ENCODE measurements around the gene RPS6KA2. TPM values are rescaled to one million over a fixed set of nuclear protein-coding genes. Genes with fewer than 3 reads are reported as not detected.
"Not testable (repeated sequence)": the region's sequence is repeated elsewhere in the genome, so short reads cannot be mapped to it uniquely, and the experiment has no call there.

RPS6KA2 gene
- total RNA-seq, 1 donor from 2014 or later, result 33.7 TPM

GRCh38 chr6:166584155-166584554 lies 42.9 kb downstream of the RPS6KA2 start:
- no peak for TF ChIP-seq CTCF (conservative IDR thresholded peaks at IDR 0.05)
- Mint-ChIP-seq H3K27ac (ENCODE audit: unreplicated experiment) (no peak overlapping the region), H3K9me3 (peaks cover 2% of the 10 kb centered on the region), H3K4me3 (no peak overlapping the region), H3K4me1 (peaks cover 13% of the 10 kb centered on the region), H3K36me3 (ENCODE audit: low read depth) (peaks cover 3% of the 10 kb centered on the region), H3K27me3 (ENCODE audit: low read depth) (no peaks in the 10 kb centered on the region)
- DNase-seq (ENCODE audit: low read depth, low spot score), result no peak

- no peak for DNase-seq (ENCODE audit: low read depth, low spot score)
- peaks cover 5% of the 10 kb centered on the region for H3K4me1 Mint-ChIP-seq
- no peaks in the 10 kb centered on the region for H3K27me3 Mint-ChIP-seq (ENCODE audit: low read depth)
- H3K27ac Mint-ChIP-seq (ENCODE audit: unreplicated experiment), result no peak overlapping the region
- no peak for TF ChIP-seq CTCF (conservative IDR thresholded peaks at IDR 0.05)
- peaks cover 2% of the 10 kb centered on the region for H3K9me3 Mint-ChIP-seq
- H3K36me3 Mint-ChIP-seq (ENCODE audit: low read depth), result peaks cover 3% of the 10 kb centered on the region
- H3K4me3 Mint-ChIP-seq, result no peak overlapping the region
Observed at GRCh38 chr6:166583230-166583965, 43.7 kb downstream of the RPS6KA2 start.

GRCh38 chr6:166582258-166582657 lies 44.8 kb downstream of the RPS6KA2 start:
- no peak for TF ChIP-seq CTCF (conservative IDR thresholded peaks at IDR 0.05)
- DNase-seq (ENCODE audit: low read depth, low spot score), result no peak
- Mint-ChIP-seq H3K4me3 (no peak overlapping the region), H3K9me3 (peaks cover 7% of the 10 kb centered on the region), H3K27ac (ENCODE audit: unreplicated experiment) (no peak overlapping the region), H3K36me3 (ENCODE audit: low read depth) (peaks cover 12% of the 10 kb centered on the region), H3K4me1 (peaks cover 5% of the 10 kb centered on the region), H3K27me3 (ENCODE audit: low read depth) (no peaks in the 10 kb centered on the region)

- DNase-seq (ENCODE audit: low read depth, low spot score); H3K27me3 Mint-ChIP-seq (ENCODE audit: low read depth); H3K27ac Mint-ChIP-seq (ENCODE audit: unreplicated experiment); H3K4me1 Mint-ChIP-seq; H3K4me3 Mint-ChIP-seq; H3K9me3 Mint-ChIP-seq: not testable (repeated sequence)
- H3K36me3 Mint-ChIP-seq (ENCODE audit: low read depth), result peaks cover 12% of the 10 kb centered on the region
Observed at GRCh38 chr6:166581801-166582200, 45.2 kb downstream of the RPS6KA2 start.

- Mint-ChIP-seq H3K27me3 (ENCODE audit: low read depth) (no peaks in the 10 kb centered on the region), H3K4me1 (peaks cover 5% of the 10 kb centered on the region), H3K27ac (ENCODE audit: unreplicated experiment) (no peak overlapping the region), H3K4me3 (no peak overlapping the region), H3K9me3 (peaks cover 10% of the 10 kb centered on the region), H3K36me3 (ENCODE audit: low read depth) (peaks cover 17% of the 10 kb centered on the region)
- no peak for TF ChIP-seq CTCF (conservative IDR thresholded peaks at IDR 0.05)
- DNase-seq (ENCODE audit: low read depth, low spot score), result no peak
Observed at GRCh38 chr6:166581091-166581511, 46.0 kb downstream of the RPS6KA2 start.

All from neural crest cell (in vitro differentiated cells).